Body of pancreas (tissue), 4 donors: ENCODE measurements around the gene GNB5. TPM values are rescaled to one million over a fixed set of nuclear protein-coding genes. Genes with fewer than 3 reads are reported as not detected.
A peak's percentile ranks its signal among the peaks of the same experiment; 100 is the strongest.
"Not testable (repeated sequence)": the region's sequence is repeated elsewhere in the genome, so short reads cannot be mapped to it uniquely, and the experiment has no call there.

Source experiments
- ATAC-seq: fragments of 150-250 bp; one replicate; pipeline ENCODE4 v1.9.1; 2016
- DNase-seq, 4 donors: peaks; one replicate each; pipeline ENCODE4 v3.0.0-alpha.2; 2019
- H3K27ac ChIP-seq, 4 donors: fragments of 200-600 bp; sonication (generic); 1 replicate in 3 of 4; 2 replicates in 1 of 4; pipeline versions ENCODE4 v1.5.1 to v1.6.1; 2016 to 2019; ENCODE audit warnings: mild to moderate bottlenecking in 1 of 4, mixed read lengths in 1 of 4, moderate library complexity in 1 of 4
- H3K27me3 ChIP-seq, 2 donors: fragments of 200-600 bp; sonication (generic); one replicate each; pipeline ENCODE4 v1.6.0; 2016; ENCODE audit warnings: mild to moderate bottlenecking in 1 of 2
- H3K36me3 ChIP-seq, 2 donors: fragments of 200-600 bp; sonication (generic); replicated peaks in 1 of 2; 2 replicates each; pipeline ENCODE4 v1.5.1; 2016; ENCODE audit warnings: low read depth in 2 of 2; ENCODE audit not compliant: insufficient read depth in 1 of 2
- H3K4me1 ChIP-seq: fragments of 200-600 bp; sonication (generic); one replicate; pipeline ENCODE4 v1.6.0; 2016
- H3K4me3 ChIP-seq, 2 donors: fragments of 200-600 bp; sonication (generic); 1 replicate in 1 of 2; 2 replicates in 1 of 2; pipeline ENCODE4 v1.5.1; 2016 to 2019
- H3K9me3 ChIP-seq, 3 donors: fragments of 200-600 bp; sonication (generic); 1 replicate in 2 of 3; 2 replicates in 1 of 3; pipeline ENCODE4 v1.5.1; 2016
- POLR2A ChIP-seq, 3 donors: fragments of 450-650 bp; IDR thresholded peaks; one replicate each; pipeline ENCODE4 v1.6.1; 2016; ENCODE audit warnings: antibody characterized with exemption in 3 of 3, mild to moderate bottlenecking in 2 of 3
- WGBS, 2 donors: methylation state at CpG; one replicate each; pipeline ENCODE4 v1.1.5; 2017; 5-methylcytosine and 5-hydroxymethylcytosine counted together
- intact Hi-C: fragments of 100-400 bp; cut with DNase I; formaldehyde crosslinking; loops from one replicate; pipeline ENCODE4 v1.15.1; 2023
- total RNA-seq, 2 donors: library from RNA; depleted of rRNA; stranded (reverse); fragments of >200 nt; gene quantifications; one replicate each; pipeline ENCODE4 v1.1.0, GENCODE V29; 2016
- TF ChIP-seq, protein P1 (sequence below), 7 experiments: fragments of 450-650 bp in 4 of 7; fragments of 200-600 bp in 3 of 7; sonication (generic) in 3 of 7; IDR thresholded peaks; one replicate each; pipeline ENCODE4 v1.5.1; 2016 to 2019; ENCODE audit warnings: antibody characterized with exemption in 7 of 7

GNB5 gene
- total RNA-seq, 2 donors from 2014 or later, result 15.8 to 25.2 TPM

DNA sequence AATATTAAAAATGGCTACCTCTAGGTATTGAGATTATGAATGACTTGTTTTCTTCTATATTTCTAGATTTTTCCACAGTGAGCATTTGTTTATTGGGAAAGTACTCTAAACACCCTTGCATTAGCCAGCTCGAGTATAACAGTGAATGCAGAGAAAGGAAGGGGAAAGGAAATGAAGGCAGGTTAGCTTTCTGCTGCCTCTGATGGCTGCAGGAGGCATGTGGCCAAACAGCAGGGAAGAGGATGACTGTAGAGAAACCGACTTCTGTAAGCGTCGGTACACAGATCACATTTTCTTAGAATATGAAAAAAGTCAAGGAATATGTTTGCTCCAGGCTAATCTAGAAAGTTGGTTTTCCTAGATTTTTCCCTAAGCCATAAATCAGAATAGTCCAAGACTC is 19.8 kb downstream of the GNB5 start:
- intact Hi-C loops, result no loop called here
- ATAC-seq (no peak), DNase-seq (no peak)
- Histone ChIP-seq H3K36me3 (no peaks in the 10 kb centered on the region), H3K27ac (no peak overlapping the region), H3K9me3 (no peaks in the 10 kb centered on the region), H3K4me3 (no peak overlapping the region), H3K27me3 (no peaks in the 10 kb centered on the region), H3K4me1 (peaks cover 9% of the 10 kb centered on the region)
- 46 to 55% methylated on average over 4 of the region's 4 CpGs for WGBS, 2 donors
- TF ChIP-seq POLR2A (IDR thresholded peaks at IDR 0.05), result no peak
- TF ChIP-seq, protein P1, sequence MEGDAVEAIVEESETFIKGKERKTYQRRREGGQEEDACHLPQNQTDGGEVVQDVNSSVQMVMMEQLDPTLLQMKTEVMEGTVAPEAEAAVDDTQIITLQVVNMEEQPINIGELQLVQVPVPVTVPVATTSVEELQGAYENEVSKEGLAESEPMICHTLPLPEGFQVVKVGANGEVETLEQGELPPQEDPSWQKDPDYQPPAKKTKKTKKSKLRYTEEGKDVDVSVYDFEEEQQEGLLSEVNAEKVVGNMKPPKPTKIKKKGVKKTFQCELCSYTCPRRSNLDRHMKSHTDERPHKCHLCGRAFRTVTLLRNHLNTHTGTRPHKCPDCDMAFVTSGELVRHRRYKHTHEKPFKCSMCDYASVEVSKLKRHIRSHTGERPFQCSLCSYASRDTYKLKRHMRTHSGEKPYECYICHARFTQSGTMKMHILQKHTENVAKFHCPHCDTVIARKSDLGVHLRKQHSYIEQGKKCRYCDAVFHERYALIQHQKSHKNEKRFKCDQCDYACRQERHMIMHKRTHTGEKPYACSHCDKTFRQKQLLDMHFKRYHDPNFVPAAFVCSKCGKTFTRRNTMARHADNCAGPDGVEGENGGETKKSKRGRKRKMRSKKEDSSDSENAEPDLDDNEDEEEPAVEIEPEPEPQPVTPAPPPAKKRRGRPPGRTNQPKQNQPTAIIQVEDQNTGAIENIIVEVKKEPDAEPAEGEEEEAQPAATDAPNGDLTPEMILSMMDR (IDR thresholded peaks at IDR 0.05), result no peak

DNA sequence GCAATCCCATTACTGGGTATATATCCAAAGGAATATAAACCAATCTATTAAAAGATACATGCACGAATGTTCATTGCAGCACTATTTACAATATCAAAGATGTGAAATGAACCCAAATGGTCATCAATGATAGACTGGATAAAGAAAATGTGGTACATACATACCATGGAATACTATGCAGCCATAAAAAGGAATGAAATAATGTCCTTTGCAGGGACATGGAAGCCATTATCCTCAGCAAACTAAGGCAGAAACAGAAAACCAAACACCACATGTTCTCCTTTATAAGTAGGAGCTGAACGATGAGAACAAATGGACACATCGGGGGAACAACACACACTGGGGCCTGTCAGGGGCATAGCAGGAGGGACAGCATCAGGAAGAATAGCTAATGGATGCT is 21.0 kb downstream of the GNB5 start:
- intact Hi-C loops, H3K27me3 ChIP-seq: not testable (repeated sequence)

DNA sequence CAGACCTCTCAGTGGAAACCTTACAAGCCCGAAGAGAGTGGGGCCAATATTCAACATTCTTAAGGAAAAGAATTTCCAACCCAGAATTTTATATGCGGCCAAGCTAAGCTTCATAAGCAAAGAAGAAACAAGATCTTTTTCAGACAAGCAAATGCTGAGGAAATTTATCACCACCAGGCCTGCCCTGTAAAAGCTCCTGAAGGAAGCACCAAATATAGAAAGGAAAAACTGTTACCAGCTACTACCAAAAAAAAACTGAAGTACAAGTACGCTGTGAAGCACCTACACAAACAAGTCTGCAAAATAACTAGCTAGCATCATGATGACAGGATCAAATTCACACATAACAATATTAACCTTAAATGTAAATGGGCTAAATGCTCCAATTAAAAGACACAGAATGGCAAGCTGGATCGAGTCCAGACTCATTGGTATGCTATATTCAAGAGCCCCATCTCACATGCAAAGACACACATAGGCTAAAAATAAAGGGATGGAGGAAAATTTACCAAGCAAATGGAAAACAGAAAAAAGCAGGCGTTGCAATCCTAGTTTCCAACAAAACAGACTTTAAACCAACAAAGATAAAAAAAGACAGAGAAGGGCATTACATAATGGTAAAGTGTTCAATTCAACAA is 25.6 kb downstream of the GNB5 start:
- H3K36me3 ChIP-seq, H3K27me3 ChIP-seq, H3K27ac ChIP-seq, H3K9me3 ChIP-seq, intact Hi-C loops, H3K4me3 ChIP-seq, ATAC-seq, DNase-seq, H3K4me1 ChIP-seq: not testable (repeated sequence)
- WGBS, 2 donors, result 86 to 91% methylated on average over 5 of the region's 5 CpGs

More for the DNA sequence above, 21.0 kb downstream of the GNB5 start:
- DNase-seq, H3K9me3 ChIP-seq, H3K4me1 ChIP-seq, H3K4me3 ChIP-seq, ATAC-seq, H3K27ac ChIP-seq, H3K36me3 ChIP-seq: not testable (repeated sequence)
- 94 to 96% methylated on average over 3 of the region's 3 CpGs for WGBS, 2 donors

DNA sequence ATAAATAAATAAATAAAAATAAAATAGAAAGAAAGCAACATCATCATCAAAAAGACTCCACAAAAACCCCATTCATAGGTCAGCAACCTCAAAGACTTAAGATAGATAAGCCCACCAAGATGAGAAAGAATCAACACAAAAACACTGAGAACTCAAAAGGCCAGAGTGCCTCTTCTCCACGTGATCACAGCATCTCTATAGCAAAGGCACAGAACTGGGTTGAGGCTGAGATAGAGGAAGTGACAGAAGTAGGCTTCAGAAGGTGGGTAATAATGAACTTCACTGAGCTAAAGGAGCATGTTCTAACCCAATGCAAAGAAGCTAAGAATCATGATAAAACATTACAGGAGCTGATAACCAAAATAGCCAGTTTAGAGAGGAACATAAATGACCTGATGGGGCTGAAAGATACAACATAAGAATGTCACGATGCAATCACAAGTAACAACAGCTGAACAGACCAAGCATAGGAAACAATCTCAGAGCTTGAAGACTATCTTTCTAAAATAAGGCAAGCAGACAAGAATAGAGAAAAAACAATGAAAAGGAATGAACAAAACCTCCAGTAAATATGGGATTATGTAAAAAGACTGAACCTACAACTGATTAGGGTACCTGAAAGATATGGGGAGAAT is 26.4 kb downstream of the GNB5 start:
- H3K4me1 ChIP-seq, result no peaks in the 10 kb centered on the region
- no peak overlapping the region for H3K4me3 ChIP-seq
- DNase-seq, result no peak
- TF ChIP-seq, protein P1 (IDR thresholded peaks at IDR 0.05), result no peak
- TF ChIP-seq POLR2A (IDR thresholded peaks at IDR 0.05), result no peak
- H3K27me3 ChIP-seq, result no peaks in the 10 kb centered on the region
- ATAC-seq, result no peak
- intact Hi-C loops, result no loop called here
- no peaks in the 10 kb centered on the region for H3K36me3 ChIP-seq
- H3K27ac ChIP-seq, result no peak overlapping the region
- H3K9me3 ChIP-seq, result no peaks in the 10 kb centered on the region
- 83 to 87% methylated on average over 2 of the region's 2 CpGs for WGBS, 2 donors

DNA sequence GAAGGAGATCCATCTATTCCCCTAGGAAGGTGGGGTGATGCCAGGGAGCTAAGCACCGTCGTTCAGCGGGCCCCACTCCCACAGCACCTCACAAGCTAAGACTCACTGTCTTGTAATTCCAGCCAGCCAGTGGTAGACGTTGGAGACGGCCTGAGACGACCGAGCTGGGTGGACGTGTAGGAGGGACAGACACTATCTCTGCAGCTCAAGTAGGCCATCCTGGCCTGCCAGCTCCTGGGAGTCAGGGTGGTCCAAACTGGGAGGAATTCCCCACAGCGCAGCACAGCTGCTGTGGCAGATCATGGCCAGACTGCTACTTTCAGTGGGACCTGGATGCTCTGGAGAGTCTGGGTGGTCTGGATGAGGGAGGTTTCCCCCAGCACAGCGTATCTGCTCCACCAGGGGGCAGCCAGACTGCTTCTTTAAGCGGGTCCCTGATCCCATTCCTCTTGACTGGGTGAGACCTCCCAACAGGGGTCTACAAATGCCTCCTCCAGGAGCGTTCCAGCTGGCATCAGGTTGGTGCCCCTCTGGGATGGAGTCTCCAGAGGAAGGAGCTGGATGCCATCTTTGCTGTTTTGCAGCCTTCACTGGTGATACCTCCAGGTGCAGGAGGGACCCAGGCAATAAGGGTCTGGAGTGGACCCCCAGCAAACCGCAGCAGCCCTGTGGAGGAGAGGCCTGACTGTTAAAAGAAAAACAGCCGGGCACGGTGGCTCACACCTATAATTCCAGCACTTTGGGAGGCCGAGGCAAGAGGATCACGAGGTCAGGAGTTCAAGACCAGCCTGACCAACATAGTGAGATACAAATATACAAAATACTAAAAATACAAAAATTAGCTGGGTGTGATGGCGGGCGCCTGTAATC is 27.6 kb downstream of the GNB5 start:
- Histone ChIP-seq H3K36me3 (no peaks in the 10 kb centered on the region), H3K4me3 (no peak overlapping the region), H3K27ac (no peak overlapping the region), H3K27me3 (no peaks in the 10 kb centered on the region), H3K9me3 (no peaks in the 10 kb centered on the region), H3K4me1 (no peaks in the 10 kb centered on the region)
- ATAC-seq (no peak), DNase-seq (no peak)
- intact Hi-C loops, result no loop called here
- 91 to 93% methylated on average over 7 to 19 of the region's 19 CpGs for WGBS, 2 donors
- TF ChIP-seq POLR2A (IDR thresholded peaks at IDR 0.05), result no peak
- TF ChIP-seq, protein P1 (IDR thresholded peaks at IDR 0.05), result peak in 1 of 7 experiments; percentile 9
